Measurements from ENCODE around the gene COMMD6. TPM values are rescaled to one million over a fixed set of nuclear protein-coding genes. Genes with fewer than 3 reads are reported as not detected.

COMMD6 gene
- total RNA-seq, 2 experiments from 2014 or later, result 211 to 217 TPM

- TF ChIP-seq CTCF (IDR thresholded peaks at IDR 0.05), result no peak
- no peak overlapping the region for H3K27ac ChIP-seq (ENCODE audit: low read depth in 1 of 2, low read length in 2 of 2)
- Mint-ChIP-seq H3K36me3 (ENCODE audit: low read depth) (no peaks in the 10 kb centered on the region), H3K9me3 (no peaks in the 10 kb centered on the region), H3K4me1 (ENCODE audit: low read depth) (no peaks in the 10 kb centered on the region), H3K27ac (no peak overlapping the region), H3K27me3 (peaks cover 30% of the 10 kb centered on the region), H3K4me3 (no peak overlapping the region)
- DNase-seq (no peak), ATAC-seq (ENCODE audit: poor library complexity) (no peak)
- H3K4me3 ChIP-seq (ENCODE audit: low read length), result no peak overlapping the region
- ChIA-PET CTCF (no interaction called here), POLR2A (no interaction called here)
- no peaks in the 10 kb centered on the region for H3K9me3 ChIP-seq (ENCODE audit: control insufficient read depth in 1 of 2, insufficient read depth in 1 of 2, low read length in 2 of 2)
- H3K27me3 ChIP-seq (ENCODE audit: control insufficient read depth in 1 of 2, insufficient read depth in 2 of 2, low read length in 2 of 2), result peaks cover 6 to 18% of the 10 kb centered on the region in 2 experiments
- no peaks in the 10 kb centered on the region for H3K4me1 ChIP-seq (ENCODE audit: insufficient read depth, low read length)
- intact Hi-C loops (cut with DNase I, micrococcal nuclease), result no loop called here
- no peaks in the 10 kb centered on the region for H3K36me3 ChIP-seq (ENCODE audit: insufficient read depth, low read length)
Observed at GRCh38 chr13:75492389-75492788, 45.3 kb downstream of the COMMD6 start.

DNA sequence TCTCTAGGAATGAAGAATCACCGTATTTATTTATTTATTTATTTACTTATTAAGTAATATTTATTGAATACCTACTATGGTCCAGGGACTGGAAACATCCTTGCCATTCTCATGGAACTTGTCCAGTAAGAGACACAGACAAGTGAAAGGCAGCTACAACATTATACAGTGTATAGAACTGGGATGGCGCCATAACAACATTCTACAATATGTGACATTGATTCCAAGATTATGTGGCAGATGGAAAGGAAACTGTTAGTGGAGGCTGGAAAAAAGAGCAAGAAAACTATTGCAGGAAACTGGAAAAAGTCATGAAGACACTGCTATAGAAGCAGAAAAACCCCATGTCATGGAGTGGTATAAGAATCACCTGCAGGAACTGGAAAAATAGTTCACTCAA lies 46.3 kb downstream of the COMMD6 start:
- no peak for DNase-seq
- Mint-ChIP-seq H3K27me3 (peaks cover 40% of the 10 kb centered on the region), H3K4me3 (no peak overlapping the region), H3K36me3 (ENCODE audit: low read depth) (no peaks in the 10 kb centered on the region), H3K27ac (no peak overlapping the region), H3K4me1 (ENCODE audit: low read depth) (no peaks in the 10 kb centered on the region), H3K9me3 (no peaks in the 10 kb centered on the region)
- Histone ChIP-seq H3K27me3 (ENCODE audit: control insufficient read depth in 1 of 2, insufficient read depth in 2 of 2, low read length in 2 of 2) (peaks cover 5 to 25% of the 10 kb centered on the region in 2 experiments), H3K27ac (ENCODE audit: low read depth in 1 of 2, low read length in 2 of 2) (no peak overlapping the region), H3K9me3 (ENCODE audit: control insufficient read depth in 1 of 2, insufficient read depth in 1 of 2, low read length in 2 of 2) (no peaks in the 10 kb centered on the region), H3K36me3 (ENCODE audit: insufficient read depth, low read length) (no peaks in the 10 kb centered on the region), H3K4me1 (ENCODE audit: insufficient read depth, low read length) (no peaks in the 10 kb centered on the region), H3K4me3 (ENCODE audit: low read length) (no peak overlapping the region)
- TF ChIP-seq CTCF (IDR thresholded peaks at IDR 0.05), result no peak
- intact Hi-C loops (cut with DNase I, micrococcal nuclease), result no loop called here
- POLR2A ChIA-PET, result no interaction called here
- ATAC-seq (ENCODE audit: poor library complexity), result no peak
- CTCF ChIA-PET, result no interaction called here

- Histone ChIP-seq H3K36me3 (ENCODE audit: insufficient read depth, low read length) (no peaks in the 10 kb centered on the region), H3K9me3 (ENCODE audit: control insufficient read depth in 1 of 2, insufficient read depth in 1 of 2, low read length in 2 of 2) (no peaks in the 10 kb centered on the region), H3K27me3 (ENCODE audit: control insufficient read depth in 1 of 2, insufficient read depth in 2 of 2, low read length in 2 of 2) (peaks cover 16 to 38% of the 10 kb centered on the region in 2 experiments), H3K4me3 (ENCODE audit: low read length) (no peak overlapping the region), H3K4me1 (ENCODE audit: insufficient read depth, low read length) (no peaks in the 10 kb centered on the region), H3K27ac (ENCODE audit: low read depth in 1 of 2, low read length in 2 of 2) (no peak overlapping the region)
- DNase-seq (peak in 1 of 14 experiments; percentile 10), ATAC-seq (ENCODE audit: poor library complexity) (no peak)
- no peak overlapping the region for H3K27ac Mint-ChIP-seq
- H3K27me3 Mint-ChIP-seq, result peaks cover 56% of the 10 kb centered on the region
- no peaks in the 10 kb centered on the region for H3K9me3 Mint-ChIP-seq
- intact Hi-C loops (cut with DNase I, micrococcal nuclease), result no loop called here
- TF ChIP-seq CTCF (IDR thresholded peaks at IDR 0.05), result no peak
- H3K36me3 Mint-ChIP-seq (ENCODE audit: low read depth), result no peaks in the 10 kb centered on the region
- POLR2A ChIA-PET, result no interaction called here
- no peaks in the 10 kb centered on the region for H3K4me1 Mint-ChIP-seq (ENCODE audit: low read depth)
- peak overlapping the region; percentile 7 for H3K4me3 Mint-ChIP-seq
- CTCF ChIA-PET, result no interaction called here
Observed at GRCh38 chr13:75489502-75490263, 48.0 kb downstream of the COMMD6 start.

Measured in CD4-positive, alpha-beta T cell (primary cell).